Measurements from ENCODE around the gene TGFBRAP1.

DNA sequence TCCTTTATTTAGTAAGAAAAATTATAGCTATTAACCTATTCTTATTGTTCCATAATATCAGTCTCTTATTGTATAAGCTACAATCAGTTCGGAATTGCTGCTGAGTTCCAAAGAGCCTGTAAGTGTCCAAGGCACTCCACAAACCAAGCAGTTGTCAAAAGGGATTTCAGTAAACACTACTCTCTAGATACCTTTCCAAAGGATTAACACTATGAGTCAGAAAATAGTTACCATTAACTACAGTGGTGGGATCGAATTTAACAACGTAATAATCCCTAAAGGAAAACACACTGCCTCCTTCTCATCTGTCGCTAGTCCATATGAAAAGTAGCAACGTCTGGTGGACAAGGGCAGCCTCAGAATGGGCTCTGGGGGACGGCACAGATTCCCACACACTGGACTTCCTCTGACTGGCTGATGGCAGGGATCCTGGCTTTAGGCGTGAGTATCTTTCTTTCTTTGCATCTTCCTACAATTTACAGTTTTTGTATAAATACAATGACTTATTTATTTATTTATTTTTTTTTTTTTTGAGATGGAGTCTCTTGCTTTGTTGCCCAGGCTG, 8.8 kb downstream of the TGFBRAP1 start:
- TF ChIP-seq POLR2A (IDR thresholded peaks at IDR 0.05; ENCODE audit: low read depth, low read length): no peak
- no peak for TF ChIP-seq POLR2AphosphoS5 (IDR thresholded peaks at IDR 0.05; ENCODE audit: low read depth, low read length)
- TF ChIP-seq TAF1 (IDR thresholded peaks at IDR 0.05; ENCODE audit: borderline replicate concordance, low read depth, low read length): no peak

Data from GM12892 (cell line).